HG02840 (cell line): Measurements from ENCODE around the gene HDAC9.

Experiments
- ATAC-seq: cut with Tn5 transposase; IDR thresholded peaks from one replicate; pipeline ENCODE4 v1.9.1; 2021; ENCODE audit warnings: mild to moderate bottlenecking, moderate library complexity, moderate number of reproducible peaks; ENCODE audit not compliant: unreplicated experiment, low FRiP score

The HDAC9 gene

DNA sequence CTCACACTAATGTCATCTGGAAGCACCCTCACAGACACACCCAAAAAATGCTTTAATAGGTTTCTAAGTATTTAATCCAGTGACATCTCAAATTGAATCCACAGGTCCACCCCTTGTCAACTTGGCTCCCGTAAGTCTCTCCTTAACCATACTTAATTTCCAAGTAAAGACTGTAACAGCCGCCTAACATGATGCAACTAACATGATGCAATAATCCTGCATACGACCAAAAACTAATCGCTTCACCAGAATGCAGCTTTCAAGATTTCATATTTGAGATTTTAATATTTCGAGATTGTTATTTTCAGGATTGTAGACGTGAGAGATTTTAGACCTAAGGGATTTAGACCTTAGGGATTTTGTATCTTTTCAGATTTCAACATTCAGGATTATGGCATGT lies 3.7 kb upstream of the HDAC9 start:
- no peak for ATAC-seq

DNA sequence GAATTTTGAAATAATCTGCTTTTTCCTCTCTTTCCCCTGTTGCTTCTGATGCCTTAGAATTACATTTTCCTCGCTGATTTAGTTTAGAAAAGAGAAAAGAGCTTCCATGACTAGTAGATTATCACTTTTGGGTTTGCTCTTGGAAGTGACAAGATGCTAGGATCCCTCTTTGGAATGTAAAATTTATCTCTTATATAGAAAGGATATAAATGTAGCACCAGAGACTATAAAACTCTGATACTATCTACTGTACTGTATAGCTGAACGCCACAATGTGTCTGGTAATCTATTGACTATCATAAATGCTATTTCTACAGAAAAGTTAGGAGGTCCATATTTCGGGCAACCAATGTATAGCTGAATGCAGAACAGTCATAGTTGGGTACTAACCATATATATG lies 1.1 kb upstream of the HDAC9 start:
- no peak for ATAC-seq

DNA sequence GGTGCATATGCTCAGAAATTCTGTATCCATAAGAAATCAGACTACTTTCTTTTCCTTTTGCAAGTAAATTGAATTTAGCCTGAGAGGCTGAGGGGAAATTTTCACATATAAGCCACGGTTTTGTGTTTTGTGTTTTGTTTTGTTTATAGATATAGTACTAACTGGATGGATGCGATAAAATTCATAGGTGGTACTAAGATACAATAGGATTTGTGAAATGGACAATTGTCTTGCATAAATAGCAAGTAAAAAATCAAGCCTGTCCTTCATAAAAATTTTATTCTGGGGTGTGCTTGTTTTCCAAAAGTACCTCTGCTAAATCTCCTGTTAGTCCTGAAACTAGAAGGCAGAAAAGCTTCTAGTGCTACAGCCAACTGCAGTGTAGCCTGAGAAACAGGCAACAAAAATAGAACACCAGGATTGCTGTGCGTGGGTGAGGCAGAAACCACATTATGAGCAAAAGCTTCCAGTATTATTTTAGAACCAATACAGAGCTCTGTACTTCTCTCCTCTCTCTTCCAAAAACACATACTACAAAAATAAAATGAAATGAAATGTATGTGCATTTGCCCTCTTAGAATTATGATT lies 634 bp upstream of the HDAC9 start:
- ATAC-seq, result peak; percentile 23

DNA sequence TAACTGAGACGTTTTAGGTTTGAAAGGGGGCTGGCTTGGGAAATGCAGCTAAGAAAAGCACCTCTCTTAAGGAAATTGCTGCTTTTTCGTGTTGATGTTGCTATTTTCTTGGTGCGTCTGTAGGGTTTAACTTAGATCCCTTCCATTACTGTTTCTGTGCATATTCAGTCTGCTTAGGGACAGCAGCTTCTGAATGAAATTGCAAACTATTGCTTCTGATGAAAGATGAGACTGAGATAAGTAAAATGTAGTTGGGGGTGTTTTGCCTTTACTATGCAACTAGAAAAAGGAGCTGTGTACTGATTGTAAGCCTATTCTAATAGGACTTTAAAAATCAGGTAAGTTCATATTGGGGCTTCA lies 772 bp downstream of the HDAC9 start:
- ATAC-seq, result no peak

DNA sequence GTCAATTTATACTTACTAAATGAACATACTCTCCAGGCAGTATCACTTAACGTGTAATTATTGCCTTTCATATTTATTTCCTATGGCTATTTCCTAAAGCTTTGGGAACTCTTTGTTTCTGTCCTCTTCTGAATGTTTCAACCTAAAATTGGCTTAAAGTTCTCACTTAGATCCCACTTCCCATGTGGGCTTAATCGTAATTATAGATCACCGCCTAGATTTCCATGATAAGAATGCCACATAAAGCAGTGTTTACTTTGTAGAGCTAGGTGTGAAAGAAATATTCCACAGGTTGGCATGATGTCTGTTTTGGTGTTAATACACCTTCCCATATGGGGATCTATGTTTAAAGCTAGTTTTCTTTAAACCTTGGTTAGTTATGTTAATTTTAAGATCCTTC lies 1.5 kb downstream of the HDAC9 start:
- ATAC-seq, result no peak

DNA sequence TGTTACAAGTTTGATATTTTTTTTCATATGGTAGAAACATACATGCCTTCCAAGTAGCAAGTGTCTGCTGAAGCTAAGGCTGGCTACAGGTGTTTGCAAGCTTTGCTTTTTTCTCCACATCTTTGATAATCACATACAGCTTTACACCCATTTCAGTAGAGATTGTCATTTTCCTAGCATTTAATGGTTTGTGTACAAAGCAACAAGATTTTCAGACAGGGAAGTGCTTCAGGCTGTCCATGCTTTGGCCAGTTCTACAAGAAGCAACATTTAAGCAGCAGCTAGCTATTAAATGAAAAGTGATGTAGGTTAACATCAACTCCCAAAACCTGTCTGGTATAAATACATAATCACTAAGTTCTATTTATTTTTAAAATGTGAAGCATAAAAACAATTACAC lies 2.3 kb downstream of the HDAC9 start:
- no peak for ATAC-seq

DNA sequence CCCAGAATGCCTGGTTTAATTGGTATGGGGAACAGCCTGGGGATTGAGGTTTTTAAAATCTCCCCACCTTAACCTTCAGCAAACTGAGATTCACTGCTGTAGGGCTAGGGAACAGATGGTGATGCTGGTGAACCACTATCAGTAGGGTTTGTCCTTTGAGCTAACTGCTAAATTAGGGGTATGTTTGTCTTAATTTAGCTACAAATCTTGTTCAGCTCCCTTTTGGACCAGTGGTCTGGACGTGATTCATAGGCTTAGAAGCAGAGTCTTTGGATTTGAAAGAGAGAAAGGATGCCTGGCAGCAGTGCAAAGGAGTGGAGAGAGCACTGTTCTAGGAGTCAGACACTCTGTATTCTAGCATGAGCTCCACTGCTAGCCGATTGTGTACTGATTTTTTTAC lies 2.8 kb downstream of the HDAC9 start:
- ATAC-seq, result no peak

DNA sequence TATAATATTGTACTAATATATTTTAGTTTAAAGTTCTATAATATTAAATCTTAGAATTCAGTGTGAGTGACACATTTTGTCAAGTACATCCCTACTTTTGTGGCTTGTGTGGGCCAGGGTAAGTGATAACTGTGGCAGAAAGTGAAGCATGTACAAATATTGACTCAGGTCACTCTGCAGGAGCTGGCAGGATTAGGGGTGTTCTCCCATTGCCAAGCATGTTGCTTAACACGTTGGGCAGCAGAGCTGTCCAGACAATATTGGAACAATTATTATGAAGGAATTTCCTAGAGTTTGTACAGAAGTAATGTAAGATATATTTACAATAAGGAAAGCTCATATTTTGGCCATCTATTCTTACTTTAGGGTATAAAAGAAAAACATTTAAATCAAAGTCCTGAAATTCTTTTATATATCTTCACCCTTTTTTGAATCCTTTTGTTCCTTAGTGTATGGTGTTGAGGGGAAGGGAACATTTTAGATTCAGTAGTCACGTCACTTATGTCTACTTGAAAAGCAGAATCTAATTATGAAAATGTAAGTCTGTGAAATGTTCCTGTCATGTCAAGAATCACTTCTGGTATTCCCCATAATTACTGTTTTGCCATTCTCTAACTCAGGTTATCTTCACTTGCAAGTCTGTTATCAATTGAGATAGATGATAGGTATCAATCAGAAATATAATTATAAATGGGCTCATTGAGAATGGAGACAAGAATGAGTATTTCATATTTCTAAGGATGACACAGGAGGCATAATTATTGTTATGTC lies 4.0 kb downstream of the HDAC9 start:
- ATAC-seq, result no peak

DNA sequence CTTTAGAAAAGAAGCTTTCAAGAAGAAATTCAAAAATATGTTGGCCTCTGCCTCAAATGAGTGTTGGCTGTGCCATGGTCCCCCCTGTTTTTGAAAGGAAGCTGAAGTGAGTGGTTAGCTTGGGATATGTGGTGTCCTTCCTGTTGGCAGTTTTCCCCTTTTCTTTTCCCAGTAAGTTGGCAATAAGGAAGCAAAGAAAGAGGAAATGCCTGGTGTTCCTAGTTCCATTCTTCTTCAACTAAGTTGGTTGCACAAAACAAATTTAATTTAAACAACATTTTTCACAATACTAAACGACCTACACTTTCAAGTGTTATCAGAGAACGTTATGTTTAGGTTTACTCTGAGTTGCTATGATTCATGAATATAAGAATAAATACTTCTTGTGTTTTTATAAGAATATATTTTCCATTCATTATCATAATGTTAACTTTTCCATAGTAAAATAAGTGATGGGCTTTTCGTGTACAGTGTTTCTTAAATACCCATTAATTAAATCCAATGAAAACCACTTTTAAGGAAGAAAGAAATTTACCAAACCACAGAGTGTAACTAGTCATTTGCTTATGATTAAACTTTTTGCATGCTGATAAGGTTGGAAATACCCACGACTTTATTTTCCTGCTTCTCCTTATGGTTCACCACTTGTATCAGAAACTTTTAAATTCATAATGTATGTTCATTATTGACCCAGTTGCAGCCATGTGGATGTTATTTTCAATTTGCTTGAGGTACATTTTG lies 7.7 kb downstream of the HDAC9 start:
- no peak for ATAC-seq

DNA sequence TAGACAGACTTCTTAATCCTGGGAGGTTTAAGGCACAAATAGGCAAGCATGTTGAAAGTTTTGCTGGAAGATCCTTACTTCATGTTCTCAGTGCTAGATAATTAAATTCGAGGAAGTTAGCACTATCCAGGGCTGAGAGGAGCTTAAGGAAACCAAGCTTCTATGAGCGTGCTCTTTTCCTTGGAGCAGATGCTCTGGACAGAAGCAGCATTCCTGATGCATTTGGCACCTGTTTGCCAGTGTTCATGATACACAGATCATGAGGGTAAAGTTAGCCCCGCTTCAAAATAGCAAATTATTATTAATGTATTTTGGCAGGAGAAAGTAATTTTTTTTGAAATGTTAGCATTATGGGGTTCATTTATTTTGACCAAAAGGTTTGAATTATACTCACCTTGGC lies 9.4 kb downstream of the HDAC9 start:
- no peak for ATAC-seq

DNA sequence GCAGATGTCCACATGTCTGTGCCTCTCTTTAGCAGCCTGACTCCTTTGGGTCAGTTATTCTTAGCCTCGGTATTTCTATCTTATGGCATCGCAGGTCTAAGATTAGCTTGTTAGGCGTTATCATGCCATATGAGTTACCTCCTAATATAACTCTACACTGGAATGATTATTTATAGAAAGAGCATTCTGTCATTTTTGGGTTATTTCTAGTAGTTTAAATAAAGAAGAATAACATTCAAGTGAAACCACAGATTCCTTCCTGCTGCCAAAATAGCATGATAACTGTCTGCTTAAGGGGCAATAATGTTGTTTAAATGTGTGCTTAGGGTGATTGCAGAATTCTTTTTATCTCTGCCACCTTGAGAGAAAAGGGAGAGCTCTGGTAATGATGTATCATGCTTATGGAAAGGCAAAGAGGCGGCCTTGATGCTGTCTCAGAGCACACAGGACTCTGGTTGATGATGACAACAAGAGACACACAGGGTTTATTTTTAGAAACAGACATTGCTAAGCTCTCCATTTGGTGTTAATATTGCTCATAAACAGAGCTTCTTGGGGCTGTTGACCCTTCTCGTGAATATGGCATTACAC lies 10.4 kb downstream of the HDAC9 start:
- ATAC-seq, result peak; percentile 54

DNA sequence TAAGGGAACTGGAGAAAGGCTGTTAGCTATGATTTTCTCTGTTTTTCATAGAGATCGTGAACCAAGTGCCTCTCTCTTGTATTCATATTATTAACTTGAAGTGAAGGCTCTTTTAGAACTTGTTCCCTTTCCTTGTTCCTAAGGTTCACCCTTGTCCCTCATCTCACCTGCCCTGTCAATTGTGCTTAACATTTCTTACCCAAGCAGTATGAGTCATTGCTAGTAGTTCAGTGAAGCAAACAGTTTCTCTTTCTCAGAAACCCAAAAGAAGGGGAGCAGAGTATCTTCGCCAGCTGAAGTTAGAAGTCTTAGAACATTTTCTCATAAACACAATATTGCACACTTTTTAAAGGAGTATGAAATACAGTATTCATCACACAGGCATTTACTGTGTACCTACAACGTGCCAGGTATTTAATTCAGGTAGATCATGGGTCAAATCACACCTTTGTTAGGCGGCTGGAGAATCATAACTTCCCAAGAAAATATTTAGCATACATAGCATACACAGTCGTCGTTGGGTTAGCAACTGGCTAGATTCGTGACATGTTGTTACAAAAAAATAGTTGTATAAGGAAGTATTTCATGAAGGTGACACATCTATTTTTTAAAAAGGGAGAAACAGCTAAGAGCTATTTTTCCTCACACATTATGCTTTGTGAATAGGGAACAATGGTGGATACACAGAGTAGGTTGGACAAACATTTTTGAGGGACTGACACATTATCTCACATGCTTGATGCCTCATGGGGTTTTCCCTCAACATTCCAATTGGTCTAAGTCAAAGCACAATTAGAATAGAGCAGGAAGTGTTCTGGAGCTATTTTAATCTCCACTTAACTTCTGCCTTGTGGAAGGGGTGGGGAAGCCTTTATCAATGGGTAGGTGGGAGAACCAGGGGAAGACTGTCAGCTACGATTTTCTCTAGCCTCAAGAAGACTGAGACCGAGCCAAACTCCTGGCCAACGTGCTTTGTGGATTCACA lies 13.2 kb downstream of the HDAC9 start:
- peak; percentile 69 for ATAC-seq

DNA sequence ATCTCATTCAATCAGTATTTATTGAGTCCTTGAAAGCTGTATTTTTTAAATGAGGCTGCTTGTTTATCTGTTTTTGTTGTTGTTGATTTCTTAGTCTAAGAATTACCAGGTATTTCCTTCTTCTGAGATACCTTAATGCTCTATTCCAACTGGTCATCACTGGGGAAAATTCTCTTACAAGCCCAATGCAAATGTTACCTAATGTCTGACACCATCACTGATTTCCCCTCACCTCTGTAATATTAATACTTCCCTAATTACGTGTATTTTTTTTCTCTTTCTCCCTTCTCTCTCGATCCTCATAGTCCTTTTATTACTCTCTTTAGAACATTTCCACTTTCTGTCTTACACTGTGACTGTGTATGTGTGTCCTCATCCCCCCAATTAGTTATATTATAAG lies 13.9 kb downstream of the HDAC9 start:
- ATAC-seq, result no peak

DNA sequence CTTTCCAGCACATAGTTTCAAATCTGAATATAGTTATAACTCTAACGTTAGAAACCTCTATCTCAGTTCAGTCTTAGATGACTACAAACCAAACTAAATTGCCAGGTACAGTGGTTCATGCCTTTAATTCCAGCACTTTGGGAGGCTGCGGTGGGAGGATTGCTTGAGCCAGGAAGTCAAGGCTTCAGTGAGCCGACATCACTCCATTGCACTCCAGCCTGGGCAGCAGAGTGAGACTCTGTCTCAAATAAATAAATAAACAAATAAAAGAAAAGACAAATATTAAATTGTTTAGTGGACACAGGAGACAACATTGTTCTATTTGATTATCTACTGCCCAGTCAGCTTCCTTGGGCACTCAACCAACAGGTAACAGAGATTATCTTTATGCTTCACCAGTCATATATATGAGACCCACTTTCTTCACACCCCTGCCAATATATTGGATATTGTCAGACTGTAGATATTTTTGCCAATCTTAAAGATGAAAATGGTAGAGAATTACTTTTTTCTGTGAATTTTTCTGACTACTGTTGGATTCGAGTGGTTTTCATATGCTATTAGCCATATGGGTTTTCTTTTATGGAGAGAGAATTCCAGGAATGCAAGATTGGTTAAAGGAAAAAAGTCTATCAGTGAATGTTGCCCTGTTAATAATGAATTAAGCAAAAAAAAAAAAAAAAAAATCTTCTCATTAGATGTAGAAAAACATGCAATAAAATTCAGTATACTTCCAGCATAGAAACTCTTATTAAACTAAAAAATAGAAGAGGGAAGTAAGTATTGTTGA lies 16.0 kb downstream of the HDAC9 start:
- no peak for ATAC-seq

DNA sequence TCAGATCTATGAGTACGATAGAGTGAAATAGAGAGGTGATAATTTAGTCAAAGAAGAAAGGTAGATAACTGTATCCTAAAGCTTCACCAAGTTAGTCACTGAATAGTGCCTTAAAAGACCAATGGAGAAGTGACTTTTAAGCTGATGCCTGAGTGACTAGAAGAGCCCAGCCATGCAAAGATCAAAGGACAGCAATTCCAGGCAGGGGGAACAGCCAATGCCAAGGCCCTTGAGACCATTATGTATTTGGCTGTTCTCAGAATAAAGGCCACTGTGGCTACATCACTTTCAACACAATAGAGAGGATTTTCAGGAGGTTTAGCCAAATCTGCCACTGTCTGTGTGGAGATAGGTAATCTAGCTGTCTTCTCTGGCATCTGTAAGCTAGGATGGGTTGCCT lies 17.8 kb downstream of the HDAC9 start:
- ATAC-seq, result no peak

DNA sequence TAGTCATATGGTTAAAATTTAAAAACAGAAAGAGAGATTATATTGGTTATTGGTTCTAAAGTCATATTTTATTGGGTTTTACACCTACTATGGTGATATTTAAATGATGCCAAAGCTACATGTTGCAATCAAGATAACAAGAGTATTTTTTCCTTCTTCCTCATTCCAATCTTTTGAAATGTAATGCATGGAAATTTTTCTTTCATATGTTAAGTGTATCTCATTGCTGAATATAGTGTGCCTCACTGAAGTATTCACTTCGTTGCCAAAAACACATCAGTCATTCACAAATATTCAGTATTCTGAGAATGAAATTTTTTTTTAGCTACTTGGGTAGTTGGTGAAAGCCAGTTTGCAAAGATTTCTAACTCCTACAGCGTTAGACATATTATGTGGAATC lies 19.5 kb downstream of the HDAC9 start:
- ATAC-seq, result no peak

DNA sequence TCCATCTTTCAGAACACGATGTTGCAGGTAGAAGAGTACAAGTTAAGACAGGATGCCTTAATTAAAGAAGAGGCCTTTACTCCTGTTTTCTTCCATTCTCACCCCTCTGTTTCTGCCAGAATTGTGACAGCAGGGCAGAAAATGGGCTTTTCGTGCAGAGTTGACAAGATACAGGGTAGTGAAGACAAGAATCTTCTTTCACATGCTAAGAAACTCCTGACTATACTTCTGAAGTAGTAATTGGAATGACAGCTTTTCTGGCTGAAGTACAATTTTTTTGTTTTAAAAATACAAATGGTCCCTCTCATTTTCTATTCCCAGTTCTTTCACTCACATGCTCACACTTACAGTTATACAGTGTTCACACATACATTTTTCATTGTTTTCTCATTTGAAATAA lies 22.1 kb downstream of the HDAC9 start:
- ATAC-seq, result no peak

DNA sequence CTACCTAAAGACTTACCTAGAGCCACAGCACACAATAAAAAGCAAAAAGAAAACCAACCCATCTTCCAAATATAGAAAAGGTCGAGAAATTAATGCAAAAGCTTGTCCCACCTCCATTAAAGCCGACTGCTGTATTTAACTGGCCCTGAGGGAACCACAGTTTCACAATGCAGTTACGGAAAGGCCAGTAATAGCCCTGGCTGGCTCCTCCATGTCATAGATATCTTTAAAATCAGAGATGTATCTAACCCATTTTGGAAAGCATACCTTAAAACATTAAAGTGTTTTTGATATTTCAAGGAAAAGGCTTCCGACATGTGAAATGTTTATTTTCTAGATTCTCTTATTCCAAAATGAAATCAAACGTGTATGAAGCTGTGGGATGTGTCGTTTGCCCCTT lies 23.0 kb downstream of the HDAC9 start:
- no peak for ATAC-seq

DNA sequence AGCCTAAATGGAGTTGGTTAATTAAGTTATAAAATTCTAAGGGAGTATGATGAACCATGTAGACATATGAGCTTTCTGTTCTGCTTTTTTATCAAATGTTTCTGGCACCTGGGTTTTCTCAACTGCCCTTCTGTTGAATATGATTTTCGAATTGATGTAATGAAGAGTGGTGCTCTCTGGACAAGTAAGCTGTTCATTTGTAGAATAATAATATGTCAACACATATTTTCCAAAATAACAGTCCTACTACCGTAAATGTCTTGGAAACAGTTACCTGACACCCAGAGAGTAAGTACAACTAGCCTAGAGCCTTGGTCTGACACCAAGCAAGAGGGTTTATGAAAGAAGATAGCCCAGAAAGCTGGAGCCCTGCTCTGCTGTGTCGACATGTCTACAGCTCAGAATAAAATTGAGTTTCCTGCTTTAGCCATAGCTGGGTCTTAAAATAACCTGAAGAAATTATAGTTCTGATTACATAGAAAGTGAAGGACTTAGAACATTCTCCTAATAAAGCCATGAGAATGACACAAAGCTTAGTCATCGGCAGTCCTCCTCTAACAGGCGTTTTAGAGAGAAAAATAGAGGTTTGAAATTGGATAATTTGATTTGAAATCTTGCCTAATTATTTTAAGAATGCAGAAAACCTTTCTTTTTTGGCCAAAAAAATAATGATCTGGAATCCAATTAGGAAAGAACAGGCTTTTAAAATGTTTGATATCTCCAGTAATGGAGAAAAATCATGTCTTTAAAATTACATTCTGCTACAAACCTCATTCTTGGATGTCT lies 25.1 kb downstream of the HDAC9 start:
- peak; percentile 65 for ATAC-seq
